ENCODE measurements around the gene HOGA1. TPM values are rescaled to one million over a fixed set of nuclear protein-coding genes. Genes with fewer than 3 reads are reported as not detected.
A peak's percentile ranks its signal among the peaks of the same experiment; 100 is the strongest.

HOGA1 gene
- total RNA-seq (under 1 TPM; 0.25 to 0.55 TPM), polyA plus RNA-seq (ENCODE audit: insufficient read depth, low read depth, low replicate concordance) (1.5 TPM)
- long read RNA-seq, donor 1: 0 reads
- long read RNA-seq, donor 2: 0 reads

DNA sequence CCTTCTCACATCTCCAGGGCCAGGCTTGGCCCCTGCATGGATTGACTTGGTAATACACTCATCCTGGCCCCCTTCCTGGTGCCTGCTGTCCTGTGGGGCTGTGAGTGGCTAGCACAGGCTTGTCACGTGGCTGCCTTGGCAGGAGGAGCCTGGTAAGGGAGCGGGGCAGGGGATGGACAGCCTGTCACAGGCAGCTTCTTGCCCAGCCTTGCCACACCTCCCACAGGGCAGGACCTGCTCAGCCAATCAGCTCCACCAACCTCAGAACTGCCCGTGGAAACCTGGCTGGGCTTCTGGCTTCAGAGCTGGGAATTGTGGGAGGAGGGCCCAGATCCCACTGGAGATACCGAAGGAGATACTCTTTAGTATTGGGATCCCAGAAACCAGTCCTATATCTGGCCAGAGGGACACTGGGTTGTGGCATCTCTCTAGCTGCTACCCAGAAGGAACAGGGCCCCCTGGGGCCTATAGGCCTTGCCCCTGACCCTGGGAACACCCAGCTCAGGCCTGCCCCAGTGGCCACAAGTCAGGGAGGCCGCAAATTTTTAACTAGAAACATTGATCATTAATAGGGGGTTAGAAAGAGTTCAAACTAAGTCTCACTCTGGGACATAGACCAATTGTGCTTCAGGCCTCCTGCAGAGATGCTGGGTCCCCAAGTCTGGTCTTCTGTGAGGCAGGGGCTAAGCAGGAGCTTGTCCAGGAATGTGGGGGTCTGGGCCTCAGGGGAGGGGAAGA, at the start of gene HOGA1:
Gene HOGA1, plus strand, starts transcription at position 330 of the 738 bp plus-strand sequence. Its CDS starts 315 bp downstream, at position 645.
- Histone ChIP-seq H3K27me3 (no peaks in the 10 kb centered on the region), H3K9me3 (no peaks in the 10 kb centered on the region), H3K27ac (no peak within 1 kb of the TSS), H3K4me1 (no peaks in the 10 kb centered on the region), H3K4me3 (no peak within 1 kb of the TSS), H3K36me3 (ENCODE audit: low read depth, missing control alignments) (no peaks in the 10 kb centered on the region)
- TF ChIP-seq, protein P1, sequence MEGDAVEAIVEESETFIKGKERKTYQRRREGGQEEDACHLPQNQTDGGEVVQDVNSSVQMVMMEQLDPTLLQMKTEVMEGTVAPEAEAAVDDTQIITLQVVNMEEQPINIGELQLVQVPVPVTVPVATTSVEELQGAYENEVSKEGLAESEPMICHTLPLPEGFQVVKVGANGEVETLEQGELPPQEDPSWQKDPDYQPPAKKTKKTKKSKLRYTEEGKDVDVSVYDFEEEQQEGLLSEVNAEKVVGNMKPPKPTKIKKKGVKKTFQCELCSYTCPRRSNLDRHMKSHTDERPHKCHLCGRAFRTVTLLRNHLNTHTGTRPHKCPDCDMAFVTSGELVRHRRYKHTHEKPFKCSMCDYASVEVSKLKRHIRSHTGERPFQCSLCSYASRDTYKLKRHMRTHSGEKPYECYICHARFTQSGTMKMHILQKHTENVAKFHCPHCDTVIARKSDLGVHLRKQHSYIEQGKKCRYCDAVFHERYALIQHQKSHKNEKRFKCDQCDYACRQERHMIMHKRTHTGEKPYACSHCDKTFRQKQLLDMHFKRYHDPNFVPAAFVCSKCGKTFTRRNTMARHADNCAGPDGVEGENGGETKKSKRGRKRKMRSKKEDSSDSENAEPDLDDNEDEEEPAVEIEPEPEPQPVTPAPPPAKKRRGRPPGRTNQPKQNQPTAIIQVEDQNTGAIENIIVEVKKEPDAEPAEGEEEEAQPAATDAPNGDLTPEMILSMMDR (IDR thresholded peaks at IDR 0.05): no peak
- TF ChIP-seq POLR2A (IDR thresholded peaks at IDR 0.05): no peak
- DNase-seq: peak; percentile 32
- 72% methylated on average over 4 to 5 of the region's 5 CpGs for WGBS, 2 donors
- intact Hi-C loops (cut with DNase I; ENCODE audit: low total_unique reads): no loop called here

DNA sequence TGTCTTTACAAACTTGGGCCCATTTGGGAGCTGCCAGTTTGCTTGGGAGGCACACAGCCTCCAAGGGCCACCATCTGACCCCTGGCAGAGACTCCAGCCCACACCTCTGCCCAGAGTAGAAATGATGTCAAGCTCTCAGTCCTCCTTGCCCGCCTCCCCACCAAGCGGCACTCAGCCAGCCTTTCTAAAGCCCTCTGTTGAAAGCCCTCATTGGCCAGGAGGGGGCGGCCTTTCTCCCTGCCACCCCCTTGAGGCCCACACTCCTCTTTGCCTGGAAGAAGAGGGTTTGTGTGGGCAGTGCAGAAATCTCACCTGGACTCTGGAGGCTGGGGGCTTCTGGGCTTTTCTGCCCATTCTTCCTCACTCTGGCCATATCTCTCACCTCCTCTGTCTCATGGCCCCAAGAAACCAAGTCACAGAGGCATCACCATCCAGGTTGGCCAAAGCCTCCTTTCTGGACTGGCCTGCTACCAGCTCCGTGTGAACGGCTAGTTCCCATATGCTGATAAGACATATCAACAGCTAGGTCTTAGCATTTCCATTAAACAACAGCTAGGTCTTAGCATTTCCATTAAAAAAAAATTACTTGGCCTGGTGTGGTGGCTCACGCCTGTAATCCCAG, 49.3 kb upstream of the HOGA1 start:
- 68 to 83% methylated on average over 6 of the region's 6 CpGs for WGBS, 2 donors
- no peaks in the 10 kb centered on the region for H3K27me3 ChIP-seq
- peaks cover 15% of the 10 kb centered on the region for H3K4me1 ChIP-seq
- no peak for TF ChIP-seq POLR2A (IDR thresholded peaks at IDR 0.05)
- TF ChIP-seq, protein P1 (IDR thresholded peaks at IDR 0.05): peak in 2 of 3 experiments; percentile 25 to 27
- H3K9me3 ChIP-seq: no peaks in the 10 kb centered on the region
- H3K27ac ChIP-seq: no peak overlapping the region
- no peak for DNase-seq
- H3K4me3 ChIP-seq: no peak overlapping the region
- intact Hi-C loops (cut with DNase I; ENCODE audit: low total_unique reads): no loop called here
- H3K36me3 ChIP-seq (ENCODE audit: low read depth, missing control alignments): no peaks in the 10 kb centered on the region

DNA sequence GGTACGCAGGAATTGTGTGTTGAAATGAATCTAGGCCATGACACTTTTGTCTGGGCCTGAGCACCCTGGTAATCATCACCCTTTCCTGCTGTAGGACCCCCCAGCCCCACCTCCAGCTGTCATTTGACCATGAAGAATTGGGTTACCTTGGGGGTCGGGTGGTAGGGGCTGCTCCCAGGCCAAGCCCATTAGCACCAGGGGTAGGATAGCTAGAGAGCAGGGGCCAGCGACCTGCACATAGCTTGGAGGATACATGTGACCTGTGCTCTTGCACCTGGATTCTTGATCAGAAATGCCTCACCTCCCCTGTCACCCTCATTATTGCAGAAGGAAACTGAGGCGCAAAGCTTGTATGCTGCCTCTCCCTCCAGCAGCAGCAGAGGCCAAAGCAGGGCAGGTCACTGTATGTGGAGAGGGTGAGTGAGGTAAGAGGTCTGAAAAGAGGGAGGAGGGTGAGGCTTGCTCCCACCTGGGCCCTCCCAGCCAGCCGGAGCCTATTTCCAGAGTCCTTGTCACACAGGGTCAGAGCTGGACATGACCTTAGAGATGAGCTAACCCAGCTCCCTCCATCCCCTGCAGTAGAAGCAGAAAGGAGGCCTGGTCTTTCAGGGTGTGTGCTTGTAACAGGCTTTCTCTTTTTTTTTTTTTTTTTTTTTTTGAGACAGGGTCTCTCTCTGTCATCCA, 46.9 kb upstream of the HOGA1 start:
- Histone ChIP-seq H3K36me3 (ENCODE audit: low read depth, missing control alignments) (no peaks in the 10 kb centered on the region), H3K27ac (no peak overlapping the region), H3K4me3 (no peak overlapping the region), H3K4me1 (peaks cover 36% of the 10 kb centered on the region), H3K9me3 (no peaks in the 10 kb centered on the region), H3K27me3 (no peaks in the 10 kb centered on the region)
- no peak for DNase-seq
- no peak for TF ChIP-seq POLR2A (IDR thresholded peaks at IDR 0.05)
- TF ChIP-seq, protein P1 (IDR thresholded peaks at IDR 0.05): no peak
- intact Hi-C loops (cut with DNase I; ENCODE audit: low total_unique reads): no loop called here
- 90 to 94% methylated on average over 2 to 5 of the region's 5 CpGs for WGBS, 2 donors

DNA sequence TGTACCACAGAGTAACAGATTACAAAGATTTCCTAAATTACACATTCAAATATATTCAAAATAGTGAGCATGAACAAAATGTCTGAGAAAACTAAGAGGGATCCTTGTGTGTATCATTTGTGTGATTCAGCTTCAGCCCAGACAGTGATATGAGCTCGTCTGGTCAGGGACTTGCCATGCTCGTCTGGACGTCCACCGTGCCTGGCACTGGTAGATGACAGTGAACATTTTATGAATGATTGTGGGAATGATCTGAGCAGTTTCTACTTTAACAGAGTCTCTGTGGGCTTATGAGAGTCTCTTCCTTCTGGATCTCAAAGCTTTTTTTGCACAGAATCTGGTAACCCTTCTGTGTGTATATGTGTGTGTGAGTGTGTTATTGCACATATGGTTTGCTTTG, 45.8 kb upstream of the HOGA1 start:
- TF ChIP-seq POLR2A (IDR thresholded peaks at IDR 0.05): no peak
- TF ChIP-seq, protein P1 (IDR thresholded peaks at IDR 0.05): no peak
- H3K36me3 ChIP-seq (ENCODE audit: low read depth, missing control alignments): no peaks in the 10 kb centered on the region
- no peaks in the 10 kb centered on the region for H3K27me3 ChIP-seq
- H3K27ac ChIP-seq: peak overlapping the region in 1 of 2 donors; percentile 91
- H3K4me1 ChIP-seq: peaks cover 44% of the 10 kb centered on the region
- intact Hi-C loops (cut with DNase I; ENCODE audit: low total_unique reads): no loop called here
- no peaks in the 10 kb centered on the region for H3K9me3 ChIP-seq
- H3K4me3 ChIP-seq: no peak overlapping the region
- 47% methylated on average over 4 of the region's 4 CpGs for WGBS, 2 donors
- DNase-seq: no peak

Measured in testis (tissue), 5 donors.